ENCODE measurements around the gene ALG1.
"Not testable (repeated sequence)": the region's sequence is repeated elsewhere in the genome, so short reads cannot be mapped to it uniquely, and the experiment has no call there.

ALG1 gene

DNA sequence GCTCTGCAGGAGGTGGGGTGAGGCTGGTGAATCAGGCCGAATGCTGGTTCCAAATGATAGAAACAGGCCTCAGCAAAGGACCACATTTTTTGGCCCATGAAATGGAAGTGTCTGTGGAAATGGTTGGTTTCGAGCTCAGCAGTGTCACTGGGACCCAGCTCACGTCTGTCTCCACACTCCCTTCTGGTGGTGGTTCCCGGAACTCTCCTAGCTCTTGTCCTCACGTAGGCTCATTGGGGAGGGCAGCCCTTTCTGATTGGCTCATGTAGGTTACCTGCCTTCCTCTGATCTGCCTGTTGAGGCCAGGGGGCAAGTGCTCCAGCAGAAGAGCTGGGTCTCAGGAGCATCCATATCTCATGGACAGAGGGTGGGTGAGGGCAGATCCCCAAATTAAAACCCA, 4.0 kb downstream of the ALG1 start:
- no peak for DNase-seq

DNA sequence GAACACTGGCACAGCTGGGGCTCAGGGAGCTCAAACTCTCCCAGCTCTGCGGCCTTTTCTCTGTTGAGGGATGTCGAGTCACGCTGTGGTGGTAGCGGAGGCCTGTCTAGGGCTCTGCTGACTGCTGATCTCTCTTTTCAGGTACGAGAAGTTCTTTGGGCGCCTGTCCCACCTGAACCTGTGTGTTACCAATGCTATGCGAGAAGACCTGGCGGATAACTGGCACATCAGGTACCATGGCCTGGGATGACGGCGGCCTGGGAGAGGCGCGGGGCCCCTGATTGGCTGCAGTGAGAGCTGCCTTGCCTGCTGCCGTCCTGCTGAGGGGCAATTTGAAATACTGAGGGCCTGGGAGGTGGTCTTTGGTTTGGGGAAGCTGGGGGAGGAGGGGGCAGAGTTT, 5.7 kb downstream of the ALG1 start:
- DNase-seq: no peak

DNA sequence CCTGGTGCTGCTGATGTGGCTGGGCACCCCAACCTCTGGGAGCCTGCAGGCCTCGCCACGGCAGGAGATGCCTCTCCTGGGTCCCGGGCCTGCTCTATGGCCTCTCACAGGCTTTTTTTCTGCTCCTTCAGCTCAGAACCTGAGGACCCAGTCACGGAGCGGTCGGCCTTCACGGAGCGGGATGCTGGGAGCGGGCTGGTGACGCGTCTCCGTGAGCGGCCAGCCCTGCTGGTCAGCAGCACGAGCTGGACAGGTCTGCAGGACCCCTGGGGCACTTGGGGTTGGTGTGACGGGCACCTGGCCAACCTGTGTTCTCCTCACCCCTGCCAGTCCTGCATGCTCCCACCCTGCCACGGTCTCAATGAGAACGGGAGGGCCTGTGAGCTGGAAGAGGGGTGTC, 7.0 kb downstream of the ALG1 start:
- no peak for DNase-seq

DNA sequence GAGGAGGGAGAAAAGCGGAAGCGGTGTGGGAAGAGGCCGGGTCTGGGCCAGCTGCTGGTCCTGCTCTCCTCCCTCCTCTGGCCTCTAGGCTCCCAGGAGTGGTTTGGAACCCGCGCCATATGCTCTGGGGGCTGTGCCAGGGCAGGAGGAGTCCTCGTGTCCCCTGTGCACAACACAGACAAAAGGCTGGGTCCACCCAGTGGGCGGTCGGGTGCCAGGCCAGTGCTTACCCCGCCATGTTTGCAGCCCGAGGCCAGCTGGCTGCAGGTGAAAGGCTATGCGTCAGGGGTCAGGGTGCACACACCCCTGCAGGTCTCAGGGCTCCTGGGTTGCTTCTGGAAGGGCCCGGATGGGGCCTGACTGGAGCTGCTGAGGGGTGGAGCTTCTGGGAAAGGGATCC, 8.8 kb downstream of the ALG1 start:
- DNase-seq: not testable (repeated sequence)

DNA sequence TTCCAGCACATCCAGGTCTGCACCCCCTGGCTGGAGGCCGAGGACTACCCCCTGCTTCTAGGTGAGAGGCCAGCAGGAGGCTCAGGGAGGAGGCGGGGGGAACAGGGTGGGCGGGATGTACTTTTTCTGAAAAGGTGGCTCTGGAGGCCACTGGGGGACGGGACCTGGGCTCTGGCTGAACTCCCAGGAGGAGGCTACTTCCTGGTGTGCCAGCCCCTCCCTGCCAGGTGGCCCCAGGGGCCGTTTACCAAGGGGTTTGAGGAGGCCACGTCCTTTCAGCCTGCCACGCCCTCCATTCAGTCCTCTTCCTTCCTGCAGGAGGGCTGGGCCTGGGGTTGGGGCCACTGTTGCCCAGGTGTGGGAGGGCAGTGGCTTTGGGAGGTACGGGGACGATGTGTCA, 9.4 kb downstream of the ALG1 start:
- not testable (repeated sequence) for DNase-seq

DNA sequence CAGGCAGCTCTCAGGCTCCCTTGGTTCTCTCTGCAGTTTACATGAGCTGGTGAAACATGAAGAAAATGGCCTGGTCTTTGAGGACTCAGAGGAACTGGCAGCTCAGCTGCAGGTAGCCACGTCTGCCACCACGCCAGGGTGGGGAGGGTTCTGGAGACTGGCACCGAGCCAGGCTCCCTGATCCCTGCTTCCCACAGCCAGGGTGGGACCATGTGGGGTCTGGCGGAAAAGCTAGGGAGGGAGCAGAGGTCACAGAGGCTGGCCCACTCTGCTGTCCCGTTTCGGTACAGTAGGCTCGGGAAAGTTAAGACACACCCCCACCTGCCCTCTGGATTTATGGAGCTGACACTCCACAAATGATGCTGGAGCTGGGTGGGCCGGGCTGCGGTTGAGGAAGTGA, 12.0 kb downstream of the ALG1 start:
- DNase-seq: not testable (repeated sequence)

DNA sequence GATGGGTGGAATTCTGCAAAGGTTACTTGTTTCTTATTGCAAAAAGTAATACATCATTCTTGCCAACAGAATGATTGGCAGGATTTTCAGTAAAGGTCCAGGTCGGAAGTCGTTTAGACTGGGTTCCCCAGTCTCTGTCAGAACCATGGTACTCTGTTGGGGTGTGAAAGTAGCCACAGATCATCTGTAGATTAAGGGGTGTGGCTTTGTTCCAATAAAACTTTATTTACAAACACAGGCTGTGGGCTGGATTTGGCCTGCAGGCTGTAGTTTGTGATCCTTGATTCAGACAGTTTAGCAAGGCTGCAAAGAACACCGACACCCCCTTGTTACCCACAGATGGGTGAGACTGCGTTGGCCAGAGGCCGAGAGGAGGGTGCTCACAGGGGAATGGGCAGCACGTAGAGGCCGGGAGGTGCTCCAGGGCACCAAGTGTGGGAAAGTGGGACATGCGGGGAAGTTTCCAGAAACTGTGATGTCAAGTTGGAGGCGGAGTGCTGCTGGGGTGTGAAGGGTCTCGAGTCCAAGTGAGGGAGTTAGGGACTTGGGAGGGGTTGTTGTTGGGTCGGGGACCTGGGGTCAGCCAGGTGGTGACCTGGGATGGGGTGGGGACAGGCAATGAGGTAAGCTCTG, 12.6 kb downstream of the ALG1 start:
- not testable (repeated sequence) for DNase-seq

DNA sequence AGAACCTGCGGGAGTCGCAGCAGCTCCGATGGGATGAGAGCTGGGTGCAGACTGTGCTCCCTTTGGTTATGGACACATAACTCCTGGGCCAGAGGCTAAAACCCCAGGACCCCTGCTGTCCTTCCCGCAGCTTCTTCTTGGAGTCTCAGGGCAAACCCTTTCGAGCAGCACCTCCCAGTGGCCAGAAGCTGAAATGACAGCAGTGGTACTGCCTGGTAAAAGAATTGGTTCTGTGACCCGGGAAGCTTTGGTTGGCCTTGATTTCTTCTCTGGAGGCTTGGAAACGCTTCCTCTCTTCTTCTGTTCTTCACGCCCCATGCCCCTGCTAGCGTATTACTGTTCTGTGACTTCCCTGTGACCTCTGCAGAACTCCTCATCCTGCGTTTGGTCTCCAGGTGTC, 13.2 kb downstream of the ALG1 start:
- peak; percentile 36 for DNase-seq

DNA sequence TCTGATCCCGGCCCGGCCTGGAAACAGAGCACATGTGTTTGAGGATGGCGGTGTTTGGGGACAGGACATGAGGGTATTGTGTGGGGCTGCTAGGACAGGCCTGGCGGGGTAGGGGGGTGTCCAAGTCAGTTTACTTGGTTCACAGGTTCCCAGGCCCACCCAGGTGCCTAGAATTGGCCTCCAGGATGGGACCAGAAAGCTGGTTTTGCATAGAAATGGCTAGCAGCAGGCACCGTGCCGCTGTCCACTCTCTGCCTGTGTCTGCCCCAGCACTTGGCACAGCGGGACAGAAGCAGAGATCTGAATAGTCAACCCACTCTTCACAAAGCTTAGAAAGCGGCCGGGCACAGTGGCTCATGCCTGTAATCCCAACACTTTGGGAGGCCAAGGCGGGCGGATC, 14.1 kb downstream of the ALG1 start:
- DNase-seq: not testable (repeated sequence)

DNA sequence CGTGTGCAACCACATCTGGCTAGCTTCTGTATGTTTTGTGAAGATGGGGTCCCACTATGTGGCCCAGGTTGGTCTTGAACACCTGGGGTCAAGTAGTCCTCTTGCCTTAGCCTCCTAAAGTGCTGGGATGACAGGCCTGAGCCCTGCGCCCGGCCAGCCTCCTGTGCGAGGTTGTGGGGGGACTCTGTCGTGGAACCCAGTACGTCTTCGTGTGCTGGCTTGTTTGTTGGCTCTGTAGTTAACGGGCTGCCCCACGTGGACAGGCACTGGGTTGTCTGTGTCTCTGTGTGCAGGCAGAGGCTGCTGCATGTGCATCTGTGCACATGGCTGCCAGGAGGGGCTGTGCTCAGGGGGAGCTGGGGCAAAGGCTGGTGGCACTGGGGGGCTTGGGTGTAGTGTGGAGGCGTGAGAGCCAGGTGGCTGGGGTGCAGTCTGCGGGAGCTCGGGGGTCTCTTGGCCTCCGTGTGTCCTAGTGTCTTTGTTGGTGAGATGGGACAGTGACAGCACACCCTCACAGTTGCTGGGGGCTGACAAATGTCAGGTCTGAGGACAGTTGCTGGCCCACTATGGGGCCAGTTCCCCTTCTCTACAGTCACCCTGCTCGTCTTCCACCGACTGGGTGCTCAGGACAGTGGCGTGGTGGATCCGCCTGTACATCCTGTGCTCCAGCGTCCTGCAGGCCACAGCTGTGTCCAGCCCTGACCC, 16.6 kb downstream of the ALG1 start:
- DNase-seq: not testable (repeated sequence)

DNA sequence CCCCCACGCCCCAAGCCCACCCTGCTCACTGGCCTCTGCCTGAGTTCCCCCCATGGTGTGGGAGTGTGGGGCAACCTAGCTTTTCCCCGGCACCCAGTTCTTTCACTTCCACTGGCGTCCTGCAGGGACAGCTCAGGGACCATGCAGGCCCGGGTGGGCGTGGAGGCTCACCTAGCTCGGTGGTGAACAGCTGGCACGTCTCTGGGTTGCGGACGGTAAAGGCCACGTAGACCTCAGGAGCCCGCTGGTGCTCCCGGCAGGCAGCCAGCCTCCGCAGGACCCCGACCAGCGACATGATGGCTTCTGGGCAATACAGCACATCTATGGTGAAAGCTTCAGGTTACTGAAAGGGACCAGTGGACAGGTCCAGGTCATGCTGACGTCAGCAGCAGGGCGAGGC, 17.3 kb downstream of the ALG1 start:
- DNase-seq: not testable (repeated sequence)

DNA sequence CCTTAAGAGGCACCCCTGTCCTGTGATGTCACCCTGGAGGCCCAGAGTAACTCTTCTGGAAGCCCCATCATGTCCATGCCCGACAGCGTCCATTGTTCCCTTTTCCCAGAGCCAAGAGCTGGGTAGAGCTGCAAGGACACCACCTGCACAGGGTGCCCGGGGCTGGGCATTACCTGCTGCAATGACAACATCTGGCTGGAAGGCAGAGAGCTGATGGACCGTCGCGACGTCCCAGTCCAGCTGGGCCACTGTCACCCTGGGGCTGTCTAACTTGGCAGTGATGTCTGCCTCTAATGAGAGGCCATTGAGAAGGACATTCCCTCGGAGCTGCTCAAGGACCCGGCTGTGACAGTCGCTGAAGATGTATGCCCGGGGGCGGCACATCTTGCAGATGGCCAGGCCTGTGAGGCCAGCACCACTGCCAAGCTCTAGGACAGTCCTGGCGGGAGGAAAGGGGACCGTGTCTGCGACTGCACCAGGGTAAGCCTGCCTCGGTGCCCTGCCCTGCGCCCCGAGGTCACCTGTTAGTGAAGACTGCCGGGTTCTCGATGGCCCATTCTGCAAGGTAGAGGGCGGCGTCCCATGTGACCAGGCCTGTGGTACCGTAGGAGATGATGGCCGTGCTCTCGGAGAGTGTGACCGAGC, 18.4 kb downstream of the ALG1 start:
- DNase-seq: not testable (repeated sequence)

DNA sequence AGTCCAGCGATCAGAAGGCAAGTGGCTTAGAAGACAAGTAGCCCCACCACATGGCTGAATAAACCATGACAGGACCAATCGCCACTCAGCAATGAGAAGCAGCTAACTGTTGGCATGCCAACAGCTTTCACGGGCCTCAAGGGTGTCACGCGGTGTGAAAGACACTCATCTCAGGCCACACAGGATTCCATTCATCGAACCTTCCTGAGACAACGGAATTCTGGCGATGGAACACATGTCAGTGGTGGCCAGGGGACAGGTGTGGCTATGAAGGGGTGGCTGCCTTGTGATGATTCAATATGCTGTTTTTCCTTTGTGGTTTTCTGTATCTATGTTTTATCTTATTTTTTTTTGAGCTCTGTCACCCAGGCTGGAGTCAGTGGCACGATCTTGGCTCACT, 18.9 kb downstream of the ALG1 start:
- not testable (repeated sequence) for DNase-seq

DNA sequence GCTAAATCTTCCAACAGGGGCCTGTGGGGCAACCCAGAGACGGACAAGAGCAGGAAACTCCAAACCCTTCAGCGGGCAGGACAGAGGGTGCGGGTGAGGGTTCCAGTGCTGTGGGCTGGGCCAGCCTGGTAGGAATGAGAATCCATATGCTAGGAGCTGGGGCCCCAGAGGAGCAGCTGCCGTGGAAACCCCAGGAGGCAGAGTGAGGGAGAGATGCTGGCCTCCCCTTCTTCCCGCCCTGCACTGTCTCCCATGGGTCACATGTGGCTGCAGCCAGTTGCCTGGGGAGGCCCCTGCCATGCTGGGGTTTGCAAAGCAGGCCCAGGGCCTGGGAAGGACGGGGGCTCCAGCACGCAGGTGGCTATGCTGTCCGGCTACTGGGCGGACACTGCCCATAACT, 21.4 kb downstream of the ALG1 start:
- not testable (repeated sequence) for DNase-seq

DNA sequence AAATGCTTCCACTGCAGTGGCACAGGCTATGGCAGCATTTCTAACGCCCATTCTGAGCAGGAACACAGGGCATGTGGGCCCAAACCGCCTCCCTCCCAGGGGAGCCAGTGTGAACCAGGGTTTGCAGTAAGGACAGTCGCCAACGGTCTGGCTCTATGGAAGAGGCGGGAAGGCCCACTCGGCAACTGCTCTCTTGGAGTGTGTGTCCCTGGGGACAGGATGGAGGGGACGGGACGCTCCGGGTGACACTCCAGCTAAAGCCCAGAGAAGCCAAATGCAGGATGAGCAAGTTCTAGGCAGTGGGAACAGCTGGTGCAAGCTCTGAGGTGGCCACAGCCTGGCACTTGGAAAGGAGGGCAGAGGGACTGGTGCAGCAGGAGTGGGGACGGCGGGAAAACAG, 22.1 kb downstream of the ALG1 start:
- DNase-seq: not testable (repeated sequence)

DNA sequence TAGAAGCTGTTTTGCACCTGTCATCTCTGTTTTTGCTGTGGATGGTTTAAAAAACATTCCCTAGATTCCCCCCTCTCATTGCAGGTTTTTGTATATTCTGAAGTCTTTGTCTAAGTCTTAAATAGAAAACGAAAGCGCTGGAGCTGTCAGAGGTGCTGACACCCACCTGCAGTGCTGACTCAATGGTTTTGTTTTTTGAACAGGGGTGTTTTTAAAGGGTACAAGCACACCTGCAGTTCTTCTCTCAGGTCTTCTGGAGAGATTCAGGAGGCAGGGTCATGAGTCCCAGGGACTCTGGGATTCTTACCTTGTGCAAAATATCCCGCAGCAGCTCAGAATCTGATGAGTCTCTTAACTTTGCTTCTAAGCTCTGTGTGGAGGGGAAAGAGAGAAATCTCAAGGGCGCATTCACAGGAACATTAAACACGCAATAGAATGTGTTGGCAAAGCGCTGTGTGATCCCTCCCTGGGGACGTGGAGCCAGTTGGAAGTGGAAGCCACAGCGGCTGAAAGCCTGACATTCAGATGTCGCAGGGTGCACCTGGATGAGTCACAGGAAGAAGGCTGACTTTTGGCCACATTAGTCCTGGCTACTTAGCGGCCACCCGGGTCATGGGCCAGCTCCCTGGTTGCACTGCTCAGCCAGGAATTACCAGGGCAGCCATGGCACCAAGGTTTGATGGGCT, 23.6 kb downstream of the ALG1 start:
- not testable (repeated sequence) for DNase-seq

DNA sequence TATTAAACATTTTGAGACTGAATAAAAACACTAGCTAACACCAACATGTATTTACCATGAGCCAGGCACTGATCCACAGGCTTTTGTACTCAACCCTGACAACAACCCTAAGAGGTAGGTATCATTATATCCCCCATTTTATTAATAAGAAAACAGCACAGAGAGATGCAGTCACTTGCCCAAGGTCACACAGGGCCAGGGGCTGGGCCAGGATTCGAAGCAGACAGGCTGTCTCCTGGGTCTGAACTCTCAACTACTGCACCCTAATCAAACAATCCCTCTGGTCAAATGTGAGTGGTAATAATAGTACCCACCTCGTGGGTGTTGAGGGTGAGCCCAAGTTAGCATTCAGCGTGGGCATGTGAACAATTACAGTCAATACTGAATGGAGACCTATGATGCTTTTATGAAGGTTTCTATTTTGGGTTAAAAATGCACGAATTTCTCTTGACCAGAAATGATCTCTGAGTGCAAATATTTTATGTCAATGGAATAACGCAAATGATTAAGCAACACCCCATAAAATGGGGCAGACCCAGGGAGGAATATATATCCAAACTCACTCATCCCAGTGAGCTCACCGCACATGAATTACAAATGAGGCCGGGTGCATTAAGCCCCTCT, 24.9 kb downstream of the ALG1 start:
- not testable (repeated sequence) for DNase-seq

DNA sequence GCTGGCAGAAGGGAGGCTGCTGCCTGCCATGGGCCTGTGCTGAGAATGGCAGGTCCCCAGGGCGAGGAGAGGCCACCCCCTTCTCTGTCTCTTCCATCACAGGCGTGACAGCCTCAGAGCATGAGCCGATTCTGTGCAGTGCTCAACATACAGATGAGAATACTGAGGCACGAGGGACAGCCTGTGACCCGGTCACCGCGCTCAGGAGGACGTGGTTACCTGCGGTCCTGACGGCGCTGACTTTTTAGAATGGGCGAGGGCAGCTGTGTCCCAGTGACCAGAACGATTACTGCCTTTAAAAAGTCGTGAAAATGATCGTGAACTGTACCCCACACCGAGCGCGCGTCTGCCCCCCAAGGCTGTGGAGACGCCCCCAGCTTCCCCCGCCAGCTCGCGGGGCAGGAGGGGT, 25.4 kb downstream of the ALG1 start:
- DNase-seq: peak; percentile 32

DNA sequence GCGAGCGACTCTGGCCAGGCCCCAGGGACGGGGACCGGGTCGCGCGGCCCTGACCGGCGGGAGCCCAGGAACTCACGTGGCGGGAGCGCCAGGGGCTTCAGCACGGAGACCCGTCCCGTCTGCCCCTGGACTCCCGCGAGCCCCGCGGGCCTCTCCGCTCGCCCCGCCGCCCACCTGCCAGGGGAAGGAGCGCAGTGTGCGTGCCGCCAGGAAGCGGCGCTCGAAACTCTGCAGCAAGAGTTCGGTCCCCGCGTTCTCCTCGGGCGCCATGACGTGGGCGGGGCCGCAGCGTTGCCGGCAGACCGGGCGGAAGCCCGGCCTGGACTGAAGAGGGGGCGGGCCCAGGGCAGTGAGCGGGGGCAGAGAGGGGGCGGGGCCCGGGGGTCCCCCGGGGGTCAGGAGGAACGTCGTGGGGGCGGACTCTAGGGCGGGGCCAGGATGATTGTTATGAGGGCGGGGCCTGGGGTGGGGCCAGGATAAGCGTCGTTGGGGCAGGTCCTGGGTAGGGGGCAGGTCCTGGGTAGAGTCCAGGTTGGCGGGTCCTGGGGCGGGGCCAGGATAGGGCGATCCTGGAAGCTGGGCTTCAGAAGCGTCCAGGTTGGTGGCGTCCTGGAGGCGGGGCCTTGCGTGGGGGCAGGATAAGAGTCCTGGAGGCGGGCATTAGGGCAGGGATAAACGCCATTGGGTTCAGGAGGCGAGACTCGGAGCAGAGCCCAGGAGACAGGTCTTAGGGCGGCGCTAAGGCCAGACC, 26.0 kb downstream of the ALG1 start, which contains the start of gene EEF2KMT:
TSS of gene EEF2KMT (minus strand) at position 326 of the 751 bp plus-strand sequence. CDS start at position 270, 56 bp downstream.
- DNase-seq: peak; percentile 89

DNA sequence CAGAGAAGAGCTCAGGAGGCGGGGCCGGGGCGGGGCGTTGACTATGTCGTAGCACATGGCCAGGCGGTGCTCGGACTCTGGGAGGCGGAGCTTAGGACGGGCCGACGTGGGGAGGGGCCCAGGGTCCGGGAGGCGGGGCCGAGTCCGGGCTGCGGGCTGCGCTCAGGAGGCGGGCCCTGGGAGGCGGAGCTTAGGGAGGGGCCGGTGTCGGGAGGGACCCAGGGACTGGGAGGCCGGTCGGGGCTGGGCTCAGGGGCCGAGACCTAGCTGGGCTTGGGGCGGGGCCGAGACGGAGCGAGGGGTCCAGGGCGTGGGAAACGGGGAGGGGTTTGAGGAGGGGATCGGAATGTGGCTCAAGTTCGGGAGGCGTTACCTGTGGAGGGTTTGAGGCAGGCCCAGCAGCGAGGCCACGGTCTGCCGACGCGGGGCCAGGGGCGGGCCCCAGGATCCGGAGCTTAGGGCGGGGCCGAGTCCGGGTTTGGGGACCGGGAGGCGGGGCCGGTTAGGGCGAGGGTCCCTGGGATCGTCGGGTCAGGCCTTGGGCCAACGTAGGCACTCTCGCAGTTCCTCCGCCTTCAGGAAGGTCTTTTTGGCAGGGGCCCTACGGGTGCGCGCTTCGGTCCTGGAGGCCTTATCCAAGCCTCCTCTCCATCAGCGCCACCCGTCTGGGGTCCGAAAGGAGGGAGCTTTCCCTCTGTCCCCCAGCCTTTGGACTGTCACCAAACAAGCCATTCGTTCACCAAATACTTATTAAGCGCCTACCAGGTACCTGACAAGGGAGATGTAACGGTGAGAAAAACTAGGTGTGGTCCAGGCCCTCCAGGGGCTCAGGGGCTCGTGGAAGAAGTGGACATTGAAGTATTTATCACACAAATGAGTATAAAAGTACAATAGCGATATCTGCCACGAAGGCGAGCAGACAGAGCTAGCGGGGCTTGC, 26.8 kb downstream of the ALG1 start:
- DNase-seq: peak; percentile 96

DNA sequence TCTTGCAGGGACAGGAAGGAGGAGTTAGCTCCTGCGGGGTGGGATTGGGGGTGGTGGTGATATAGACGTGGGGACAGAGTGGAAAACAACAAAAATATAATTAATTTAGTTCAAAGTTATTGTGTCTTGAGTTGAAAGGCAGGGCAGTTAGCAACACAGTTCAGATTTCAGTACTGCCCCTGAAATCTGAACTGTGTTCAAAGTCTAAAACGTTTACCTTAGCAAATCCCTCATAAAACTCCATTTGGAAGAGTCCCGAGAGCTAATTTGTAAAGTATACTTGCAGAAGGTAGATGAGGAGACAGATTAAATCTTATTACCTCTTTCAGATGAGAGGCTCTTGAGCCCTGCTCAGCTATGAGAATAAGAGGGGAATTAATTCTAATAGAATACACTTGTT, 27.5 kb downstream of the ALG1 start:
- DNase-seq: not testable (repeated sequence)

All from activated gamma-delta T cell treated with Interleukin-2 at 50 U/mL for 16 hours (primary cell).